ENCODE results near the gene PARD6G. TPM values are rescaled to one million over a fixed set of nuclear protein-coding genes. Genes with fewer than 3 reads are reported as not detected.

PARD6G gene
- total and polyA plus RNA-seq, 2 experiments from 2014 or later: 6.9 to 18.5 TPM

DNA sequence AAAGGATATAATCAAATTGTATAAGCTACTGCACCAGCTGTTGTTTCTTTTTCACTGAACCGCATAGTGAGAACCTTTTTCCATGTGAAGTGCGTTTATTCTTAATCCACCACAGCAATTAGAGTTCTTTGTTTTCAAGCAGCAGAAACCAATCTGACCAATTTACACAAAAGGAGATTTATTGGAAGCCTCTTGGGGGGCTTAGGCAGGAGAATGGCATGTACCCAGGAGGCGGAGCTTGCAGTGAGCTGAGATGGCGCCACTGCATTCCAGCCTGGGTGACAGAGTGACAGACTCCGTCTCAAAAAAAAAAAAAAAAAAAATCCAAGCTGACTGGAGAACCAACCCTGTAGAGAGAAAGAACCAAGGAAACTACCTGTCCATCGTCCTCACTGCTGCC lies 128.2 kb downstream of the PARD6G start (continued):
- TF ChIP-seq, protein P1, sequence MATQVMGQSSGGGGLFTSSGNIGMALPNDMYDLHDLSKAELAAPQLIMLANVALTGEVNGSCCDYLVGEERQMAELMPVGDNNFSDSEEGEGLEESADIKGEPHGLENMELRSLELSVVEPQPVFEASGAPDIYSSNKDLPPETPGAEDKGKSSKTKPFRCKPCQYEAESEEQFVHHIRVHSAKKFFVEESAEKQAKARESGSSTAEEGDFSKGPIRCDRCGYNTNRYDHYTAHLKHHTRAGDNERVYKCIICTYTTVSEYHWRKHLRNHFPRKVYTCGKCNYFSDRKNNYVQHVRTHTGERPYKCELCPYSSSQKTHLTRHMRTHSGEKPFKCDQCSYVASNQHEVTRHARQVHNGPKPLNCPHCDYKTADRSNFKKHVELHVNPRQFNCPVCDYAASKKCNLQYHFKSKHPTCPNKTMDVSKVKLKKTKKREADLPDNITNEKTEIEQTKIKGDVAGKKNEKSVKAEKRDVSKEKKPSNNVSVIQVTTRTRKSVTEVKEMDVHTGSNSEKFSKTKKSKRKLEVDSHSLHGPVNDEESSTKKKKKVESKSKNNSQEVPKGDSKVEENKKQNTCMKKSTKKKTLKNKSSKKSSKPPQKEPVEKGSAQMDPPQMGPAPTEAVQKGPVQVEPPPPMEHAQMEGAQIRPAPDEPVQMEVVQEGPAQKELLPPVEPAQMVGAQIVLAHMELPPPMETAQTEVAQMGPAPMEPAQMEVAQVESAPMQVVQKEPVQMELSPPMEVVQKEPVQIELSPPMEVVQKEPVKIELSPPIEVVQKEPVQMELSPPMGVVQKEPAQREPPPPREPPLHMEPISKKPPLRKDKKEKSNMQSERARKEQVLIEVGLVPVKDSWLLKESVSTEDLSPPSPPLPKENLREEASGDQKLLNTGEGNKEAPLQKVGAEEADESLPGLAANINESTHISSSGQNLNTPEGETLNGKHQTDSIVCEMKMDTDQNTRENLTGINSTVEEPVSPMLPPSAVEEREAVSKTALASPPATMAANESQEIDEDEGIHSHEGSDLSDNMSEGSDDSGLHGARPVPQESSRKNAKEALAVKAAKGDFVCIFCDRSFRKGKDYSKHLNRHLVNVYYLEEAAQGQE (IDR thresholded peaks at IDR 0.05; ENCODE audit: unreplicated experiment): no peak

DNA sequence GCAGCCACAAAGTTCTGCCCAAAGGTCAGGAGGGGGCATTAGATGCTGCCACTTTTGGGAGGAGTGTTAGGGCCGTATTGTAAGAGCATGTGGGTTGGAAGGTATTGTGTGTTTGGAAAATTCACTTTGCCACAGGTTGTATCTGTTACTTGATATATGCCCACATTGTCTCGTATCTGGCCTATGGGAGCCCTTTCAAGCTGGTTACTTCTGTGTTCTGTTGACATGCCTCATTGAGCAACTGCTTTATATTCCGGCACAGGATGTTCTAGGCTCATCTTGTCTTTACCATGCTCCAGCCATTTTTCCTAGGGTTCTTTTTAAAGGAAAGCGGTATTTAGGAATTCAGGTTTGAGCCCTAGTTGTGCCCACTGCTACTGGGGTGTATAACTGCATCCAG lies 132.3 kb downstream of the PARD6G start:
- Histone ChIP-seq H3K27ac (ENCODE audit: low read depth) (no peak overlapping the region), H3K9me2 (ENCODE audit: insufficient read depth) (no peaks in the 10 kb centered on the region), H2AFZ (no peak overlapping the region), H3K4me2 (no peak overlapping the region), H3K27me3 (ENCODE audit: insufficient read depth) (no peaks in the 10 kb centered on the region), H3K79me2 (replicated peaks; ENCODE audit: insufficient read depth) (peaks cover 100% of the 10 kb centered on the region), H3K4me1 (ENCODE audit: insufficient read depth) (peaks cover 53% of the 10 kb centered on the region), H3F3A (replicated peaks; ENCODE audit: low read depth) (no peaks in the 10 kb centered on the region), H4K20me1 (replicated peaks; ENCODE audit: insufficient read depth) (peaks cover 58% of the 10 kb centered on the region), H3K4me3 (no peak overlapping the region), H3K36me3 (ENCODE audit: insufficient read depth) (no peaks in the 10 kb centered on the region; the same call in 1 of the 2 replicates)
- Mint-ChIP-seq H3K27me3 (ENCODE audit: insufficient read depth, low read depth, poor library complexity) (peaks cover 6% of the 10 kb centered on the region), H3K36me3 (ENCODE audit: low read depth) (peaks cover 41% of the 10 kb centered on the region), H3K27ac (peak overlapping the region; percentile 19; the same call in 1 of the 2 replicates), H3K4me3 (no peak overlapping the region), H3K9me3 (no peaks in the 10 kb centered on the region), H3K4me1 (peaks cover 77% of the 10 kb centered on the region)
- DNase-seq (ENCODE audit: low spot score) (no peak), ATAC-seq (no peak)
- TF ChIP-seq ZNF331 (CRISPR knock-in tag; IDR thresholded peaks at IDR 0.05; ENCODE audit: low read depth) (no peak), STAT1 (IDR thresholded peaks at IDR 0.05; ENCODE audit: unreplicated experiment) (no peak), CREB1 (CRISPR knock-in tag; IDR thresholded peaks at IDR 0.05; ENCODE audit: low read depth) (no peak), NANOG (IDR thresholded peaks at IDR 0.05; ENCODE audit: borderline replicate concordance) (no peak), EZH2 (IDR thresholded peaks at IDR 0.05; ENCODE audit: low read depth, unreplicated experiment) (no peak), POLR2AphosphoS5 (IDR thresholded peaks at IDR 0.05; ENCODE audit: low read depth) (no peak), JUNB (IDR thresholded peaks at IDR 0.05; ENCODE audit: unreplicated experiment) (no peak), EZH2phosphoT487 (IDR thresholded peaks at IDR 0.05; ENCODE audit: unreplicated experiment) (no peak)
- TF ChIP-seq, protein P2, sequence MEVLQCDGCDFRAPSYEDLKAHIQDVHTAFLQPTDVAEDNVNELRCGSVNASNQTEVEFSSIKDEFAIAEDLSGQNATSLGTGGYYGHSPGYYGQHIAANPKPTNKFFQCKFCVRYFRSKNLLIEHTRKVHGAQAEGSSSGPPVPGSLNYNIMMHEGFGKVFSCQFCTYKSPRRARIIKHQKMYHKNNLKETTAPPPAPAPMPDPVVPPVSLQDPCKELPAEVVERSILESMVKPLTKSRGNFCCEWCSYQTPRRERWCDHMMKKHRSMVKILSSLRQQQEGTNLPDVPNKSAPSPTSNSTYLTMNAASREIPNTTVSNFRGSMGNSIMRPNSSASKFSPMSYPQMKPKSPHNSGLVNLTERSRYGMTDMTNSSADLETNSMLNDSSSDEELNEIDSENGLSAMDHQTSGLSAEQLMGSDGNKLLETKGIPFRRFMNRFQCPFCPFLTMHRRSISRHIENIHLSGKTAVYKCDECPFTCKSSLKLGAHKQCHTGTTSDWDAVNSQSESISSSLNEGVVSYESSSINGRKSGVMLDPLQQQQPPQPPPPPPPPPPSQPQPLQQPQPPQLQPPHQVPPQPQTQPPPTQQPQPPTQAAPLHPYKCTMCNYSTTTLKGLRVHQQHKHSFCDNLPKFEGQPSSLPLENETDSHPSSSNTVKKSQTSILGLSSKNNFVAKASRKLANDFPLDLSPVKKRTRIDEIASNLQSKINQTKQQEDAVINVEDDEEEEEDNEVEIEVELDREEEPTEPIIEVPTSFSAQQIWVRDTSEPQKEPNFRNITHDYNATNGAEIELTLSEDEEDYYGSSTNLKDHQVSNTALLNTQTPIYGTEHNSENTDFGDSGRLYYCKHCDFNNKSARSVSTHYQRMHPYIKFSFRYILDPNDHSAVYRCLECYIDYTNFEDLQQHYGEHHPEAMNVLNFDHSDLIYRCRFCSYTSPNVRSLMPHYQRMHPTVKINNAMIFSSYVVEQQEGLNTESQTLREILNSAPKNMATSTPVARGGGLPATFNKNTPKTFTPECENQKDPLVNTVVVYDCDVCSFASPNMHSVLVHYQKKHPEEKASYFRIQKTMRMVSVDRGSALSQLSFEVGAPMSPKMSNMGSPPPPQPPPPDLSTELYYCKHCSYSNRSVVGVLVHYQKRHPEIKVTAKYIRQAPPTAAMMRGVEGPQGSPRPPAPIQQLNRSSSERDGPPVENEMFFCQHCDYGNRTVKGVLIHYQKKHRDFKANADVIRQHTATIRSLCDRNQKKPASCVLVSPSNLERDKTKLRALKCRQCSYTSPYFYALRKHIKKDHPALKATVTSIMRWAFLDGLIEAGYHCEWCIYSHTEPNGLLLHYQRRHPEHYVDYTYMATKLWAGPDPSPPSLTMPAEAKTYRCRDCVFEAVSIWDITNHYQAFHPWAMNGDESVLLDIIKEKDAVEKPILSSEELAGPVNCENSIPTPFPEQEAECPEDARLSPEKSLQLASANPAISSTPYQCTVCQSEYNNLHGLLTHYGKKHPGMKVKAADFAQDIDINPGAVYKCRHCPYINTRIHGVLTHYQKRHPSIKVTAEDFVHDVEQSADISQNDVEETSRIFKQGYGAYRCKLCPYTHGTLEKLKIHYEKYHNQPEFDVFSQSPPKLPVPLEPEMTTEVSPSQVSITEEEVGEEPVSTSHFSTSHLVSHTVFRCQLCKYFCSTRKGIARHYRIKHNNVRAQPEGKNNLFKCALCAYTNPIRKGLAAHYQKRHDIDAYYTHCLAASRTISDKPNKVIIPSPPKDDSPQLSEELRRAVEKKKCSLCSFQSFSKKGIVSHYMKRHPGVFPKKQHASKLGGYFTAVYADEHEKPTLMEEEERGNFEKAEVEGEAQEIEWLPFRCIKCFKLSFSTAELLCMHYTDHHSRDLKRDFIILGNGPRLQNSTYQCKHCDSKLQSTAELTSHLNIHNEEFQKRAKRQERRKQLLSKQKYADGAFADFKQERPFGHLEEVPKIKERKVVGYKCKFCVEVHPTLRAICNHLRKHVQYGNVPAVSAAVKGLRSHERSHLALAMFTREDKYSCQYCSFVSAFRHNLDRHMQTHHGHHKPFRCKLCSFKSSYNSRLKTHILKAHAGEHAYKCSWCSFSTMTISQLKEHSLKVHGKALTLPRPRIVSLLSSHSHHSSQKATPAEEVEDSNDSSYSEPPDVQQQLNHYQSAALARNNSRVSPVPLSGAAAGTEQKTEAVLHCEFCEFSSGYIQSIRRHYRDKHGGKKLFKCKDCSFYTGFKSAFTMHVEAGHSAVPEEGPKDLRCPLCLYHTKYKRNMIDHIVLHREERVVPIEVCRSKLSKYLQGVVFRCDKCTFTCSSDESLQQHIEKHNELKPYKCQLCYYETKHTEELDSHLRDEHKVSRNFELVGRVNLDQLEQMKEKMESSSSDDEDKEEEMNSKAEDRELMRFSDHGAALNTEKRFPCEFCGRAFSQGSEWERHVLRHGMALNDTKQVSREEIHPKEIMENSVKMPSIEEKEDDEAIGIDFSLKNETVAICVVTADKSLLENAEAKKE (CRISPR knock-in tag; IDR thresholded peaks at IDR 0.05): no peak
- TF ChIP-seq, protein P3, sequence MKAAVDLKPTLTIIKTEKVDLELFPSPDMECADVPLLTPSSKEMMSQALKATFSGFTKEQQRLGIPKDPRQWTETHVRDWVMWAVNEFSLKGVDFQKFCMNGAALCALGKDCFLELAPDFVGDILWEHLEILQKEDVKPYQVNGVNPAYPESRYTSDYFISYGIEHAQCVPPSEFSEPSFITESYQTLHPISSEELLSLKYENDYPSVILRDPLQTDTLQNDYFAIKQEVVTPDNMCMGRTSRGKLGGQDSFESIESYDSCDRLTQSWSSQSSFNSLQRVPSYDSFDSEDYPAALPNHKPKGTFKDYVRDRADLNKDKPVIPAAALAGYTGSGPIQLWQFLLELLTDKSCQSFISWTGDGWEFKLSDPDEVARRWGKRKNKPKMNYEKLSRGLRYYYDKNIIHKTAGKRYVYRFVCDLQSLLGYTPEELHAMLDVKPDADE (IDR thresholded peaks at IDR 0.05): no peak
- TF ChIP-seq, protein P4, sequence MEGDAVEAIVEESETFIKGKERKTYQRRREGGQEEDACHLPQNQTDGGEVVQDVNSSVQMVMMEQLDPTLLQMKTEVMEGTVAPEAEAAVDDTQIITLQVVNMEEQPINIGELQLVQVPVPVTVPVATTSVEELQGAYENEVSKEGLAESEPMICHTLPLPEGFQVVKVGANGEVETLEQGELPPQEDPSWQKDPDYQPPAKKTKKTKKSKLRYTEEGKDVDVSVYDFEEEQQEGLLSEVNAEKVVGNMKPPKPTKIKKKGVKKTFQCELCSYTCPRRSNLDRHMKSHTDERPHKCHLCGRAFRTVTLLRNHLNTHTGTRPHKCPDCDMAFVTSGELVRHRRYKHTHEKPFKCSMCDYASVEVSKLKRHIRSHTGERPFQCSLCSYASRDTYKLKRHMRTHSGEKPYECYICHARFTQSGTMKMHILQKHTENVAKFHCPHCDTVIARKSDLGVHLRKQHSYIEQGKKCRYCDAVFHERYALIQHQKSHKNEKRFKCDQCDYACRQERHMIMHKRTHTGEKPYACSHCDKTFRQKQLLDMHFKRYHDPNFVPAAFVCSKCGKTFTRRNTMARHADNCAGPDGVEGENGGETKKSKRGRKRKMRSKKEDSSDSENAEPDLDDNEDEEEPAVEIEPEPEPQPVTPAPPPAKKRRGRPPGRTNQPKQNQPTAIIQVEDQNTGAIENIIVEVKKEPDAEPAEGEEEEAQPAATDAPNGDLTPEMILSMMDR (conservative IDR thresholded peaks at IDR 0.05; ENCODE audit: low read depth in 2 of 2): no peak
